GM20431 (cell line): ENCODE measurements around the gene ARHGAP4.

Source experiments
- in situ Hi-C: fragments of 300-500 bp; cut with MseI, MboI; formaldehyde crosslinking; loops from one replicate; pipeline ENCODE4 v1.15.0; 2020; ENCODE audit warnings: low sequenced_read_pairs; ENCODE audit not compliant: unreplicated experiment

The ARHGAP4 gene

DNA sequence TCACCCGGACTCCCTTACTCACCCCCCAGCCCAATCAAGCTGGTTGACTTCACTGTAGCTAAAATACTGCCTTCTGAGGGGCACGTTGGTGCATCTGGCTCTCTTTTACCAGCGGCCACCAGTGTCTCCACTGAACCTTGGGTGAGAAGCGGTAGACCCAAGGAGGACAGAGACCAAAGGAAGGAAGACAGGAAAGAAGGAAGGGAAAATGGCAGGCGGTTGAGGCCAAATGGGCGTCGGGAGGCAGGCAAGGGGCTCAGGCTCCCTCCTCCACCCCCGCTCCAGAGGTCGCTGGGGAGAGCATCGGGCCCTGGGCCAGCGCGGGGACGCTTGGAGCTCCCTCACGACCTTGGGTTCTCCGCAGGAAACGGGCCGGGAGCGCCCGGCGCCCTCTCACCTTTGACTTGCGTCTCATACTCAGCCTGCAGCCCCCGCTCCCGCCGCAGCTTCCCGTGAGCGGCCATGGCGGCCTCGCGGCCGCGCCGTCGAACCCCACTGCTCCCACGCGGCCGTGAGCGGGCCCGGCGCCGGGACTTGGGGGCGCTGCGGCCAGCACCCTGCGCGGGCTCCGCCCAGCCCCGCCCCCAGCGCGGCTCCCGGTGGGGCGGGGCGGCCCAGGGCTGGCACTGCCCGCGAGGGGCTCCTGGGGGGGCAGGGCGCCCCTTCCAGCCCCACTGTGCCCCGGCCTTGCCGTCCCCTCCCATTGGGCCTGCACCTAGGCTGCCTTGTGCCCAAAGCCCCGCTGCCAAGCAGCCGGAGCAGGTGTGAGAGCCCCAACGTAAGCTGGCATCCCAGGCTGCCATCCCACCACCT, at the start of gene ARHGAP4:
TSS of gene ARHGAP4 (minus strand) at position 526 of the 813 bp plus-strand sequence. CDS start at position 464, 62 bp downstream.
- in situ Hi-C loops, result no loop called here

DNA sequence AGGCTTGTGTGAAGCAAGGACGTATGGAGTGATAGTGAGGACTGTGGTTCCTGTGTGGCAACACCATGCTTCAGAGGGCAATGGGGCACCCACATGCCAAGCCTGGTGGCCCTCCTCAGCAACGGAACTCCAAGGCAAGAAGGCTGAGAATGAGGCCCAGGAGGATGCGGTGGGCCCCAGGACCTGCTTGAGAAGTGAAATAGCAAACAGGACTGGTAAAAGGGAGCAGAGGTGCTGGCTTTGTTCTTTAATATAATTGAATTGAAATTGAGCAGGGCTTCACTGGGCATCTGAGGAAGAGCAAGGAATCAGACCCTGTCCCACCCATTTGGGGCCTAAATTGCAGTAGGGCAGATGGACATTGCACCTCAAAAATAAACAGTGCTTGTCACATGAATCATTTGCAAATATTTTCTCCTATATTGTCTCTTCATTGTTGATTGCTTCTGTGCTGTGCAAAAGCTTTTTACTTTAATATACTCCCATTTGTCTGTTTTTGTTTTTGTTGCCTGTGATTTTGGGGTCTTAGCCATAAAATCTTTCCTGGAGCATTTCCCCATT, 48.7 kb upstream of the ARHGAP4 start:
- in situ Hi-C loops, result no loop called here

DNA sequence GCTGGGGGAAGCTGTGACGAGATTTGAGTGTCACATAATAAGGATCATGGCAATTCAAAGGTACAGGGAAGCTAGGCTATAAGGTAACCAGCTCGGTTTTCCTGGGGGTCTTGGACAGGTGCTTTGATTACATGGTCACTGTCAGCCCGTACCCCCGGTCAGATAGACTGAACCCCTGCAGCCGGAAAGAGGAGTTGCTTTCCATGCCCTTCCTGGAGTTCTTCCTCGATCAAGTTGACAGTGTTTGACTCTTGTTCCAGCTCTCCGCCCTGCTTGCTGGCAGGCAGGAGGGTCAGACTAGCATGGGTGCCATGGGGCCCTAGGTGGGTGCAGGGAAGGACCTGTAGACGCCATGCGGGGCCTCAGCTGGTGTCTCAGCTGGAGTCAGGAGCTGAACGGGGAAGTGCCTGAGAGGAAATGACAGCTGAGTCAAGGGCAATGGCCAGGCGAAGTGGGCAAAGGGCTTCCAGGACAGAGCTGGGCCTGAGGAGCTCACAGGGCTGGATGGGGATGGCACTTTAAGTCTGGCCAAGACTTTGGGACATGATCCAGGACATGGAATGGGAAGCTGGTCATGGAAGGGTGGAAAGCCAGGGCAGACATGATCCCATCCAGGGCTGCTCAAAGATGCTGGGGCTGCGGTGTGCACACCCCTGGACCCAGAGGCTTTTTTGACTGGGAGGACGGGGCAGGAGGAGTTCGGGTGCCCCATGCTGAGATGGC, 48.1 kb upstream of the ARHGAP4 start:
- in situ Hi-C loops, result no loop called here

- in situ Hi-C loops, result no loop called here
Observed at GRCh38 chrX:153973127-153974002, 47.3 kb upstream of the ARHGAP4 start.

- in situ Hi-C loops, result no loop called here
Observed at GRCh38 chrX:153972368-153973126, 46.5 kb upstream of the ARHGAP4 start, which contains the start of gene TMEM187. TSS of gene TMEM187 (plus strand) at chrX:153972754. CDS start at chrX:153982063, 9,309 bp downstream.

- in situ Hi-C loops, result no loop called here
Observed at GRCh38 chrX:153971450-153972367, 45.6 kb upstream of the ARHGAP4 start, which contains the start of gene HCFC1. TSS of gene HCFC1 (minus strand) at chrX:153971818. CDS start at chrX:153970840, 978 bp downstream.

DNA sequence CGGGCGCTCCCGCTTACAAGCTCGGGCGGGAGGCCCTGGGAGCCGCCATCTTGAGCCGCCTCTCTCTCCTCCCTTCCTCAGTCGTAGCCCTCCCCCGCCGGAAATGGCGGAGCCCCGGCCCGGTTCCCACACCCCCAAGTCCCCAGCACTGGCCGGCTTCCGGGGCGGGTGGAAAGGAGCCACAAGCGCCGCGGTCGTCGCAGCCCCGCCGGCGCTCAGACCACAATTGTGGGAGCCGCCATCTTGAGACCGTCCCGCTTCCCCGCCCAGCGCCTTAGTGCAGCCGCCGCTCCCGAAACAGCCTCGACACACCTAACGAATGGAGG, 45.0 kb upstream of the ARHGAP4 start:
- in situ Hi-C loops, result no loop called here

DNA sequence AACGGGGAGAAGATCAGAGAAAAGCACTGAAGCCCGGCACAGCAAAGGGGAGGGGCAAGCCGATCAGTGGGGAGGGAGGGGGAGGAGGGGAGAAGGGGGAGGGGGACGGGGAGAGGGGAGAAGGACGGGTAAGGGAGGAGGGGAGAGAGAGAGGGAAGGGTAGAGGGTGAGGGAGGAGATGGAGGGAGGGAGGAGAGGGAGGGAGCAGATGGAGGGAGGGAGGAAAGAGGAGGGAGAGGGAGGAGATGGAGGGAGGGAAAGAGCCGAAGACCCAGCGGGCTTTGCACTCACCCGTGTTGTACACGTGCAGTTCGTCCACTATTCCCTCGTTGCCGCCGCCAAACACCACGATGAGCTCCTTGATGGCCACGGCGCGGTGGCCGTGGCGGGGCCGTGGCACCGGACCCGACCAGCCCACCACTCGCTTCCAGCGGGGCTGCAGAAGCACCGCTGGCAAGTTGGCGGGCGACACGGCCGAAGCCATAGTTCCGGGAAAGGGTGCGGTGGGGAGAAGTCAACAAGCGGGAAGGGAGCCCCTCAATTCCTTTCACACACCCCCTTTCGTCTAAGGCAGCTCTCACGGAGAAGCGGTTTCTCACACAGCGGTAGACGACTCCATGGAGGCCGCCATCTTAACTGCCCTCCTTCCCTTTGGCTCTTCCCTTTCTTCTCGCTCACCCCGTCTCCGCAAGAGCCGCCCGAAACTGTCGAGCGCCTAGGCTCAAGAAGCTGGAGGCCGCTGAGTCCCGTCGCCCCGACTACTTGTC, 44.5 kb upstream of the ARHGAP4 start:
- in situ Hi-C loops, result no loop called here

DNA sequence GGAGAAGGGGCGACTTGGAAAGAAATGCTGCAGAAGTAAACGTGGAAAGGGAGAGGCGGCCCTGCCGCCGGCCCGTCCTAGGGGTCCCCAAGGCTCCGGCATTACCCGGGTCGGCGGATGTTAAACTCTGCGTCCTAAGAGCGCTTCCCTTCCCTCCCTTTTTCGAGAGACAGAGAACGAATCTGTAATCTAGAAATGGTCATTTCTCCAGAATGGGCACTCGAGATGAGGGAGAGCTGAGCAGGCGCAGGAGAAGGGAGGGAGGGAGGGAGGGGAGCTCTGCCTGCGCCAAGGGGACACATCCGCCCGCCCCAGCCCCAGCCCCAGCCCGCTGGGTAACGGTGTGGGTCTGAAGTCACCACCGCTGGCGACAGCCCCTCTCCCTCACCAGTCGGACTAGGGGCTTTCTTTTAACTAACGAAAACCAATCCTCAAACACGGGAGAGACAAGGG, 43.9 kb upstream of the ARHGAP4 start:
- in situ Hi-C loops, result no loop called here

DNA sequence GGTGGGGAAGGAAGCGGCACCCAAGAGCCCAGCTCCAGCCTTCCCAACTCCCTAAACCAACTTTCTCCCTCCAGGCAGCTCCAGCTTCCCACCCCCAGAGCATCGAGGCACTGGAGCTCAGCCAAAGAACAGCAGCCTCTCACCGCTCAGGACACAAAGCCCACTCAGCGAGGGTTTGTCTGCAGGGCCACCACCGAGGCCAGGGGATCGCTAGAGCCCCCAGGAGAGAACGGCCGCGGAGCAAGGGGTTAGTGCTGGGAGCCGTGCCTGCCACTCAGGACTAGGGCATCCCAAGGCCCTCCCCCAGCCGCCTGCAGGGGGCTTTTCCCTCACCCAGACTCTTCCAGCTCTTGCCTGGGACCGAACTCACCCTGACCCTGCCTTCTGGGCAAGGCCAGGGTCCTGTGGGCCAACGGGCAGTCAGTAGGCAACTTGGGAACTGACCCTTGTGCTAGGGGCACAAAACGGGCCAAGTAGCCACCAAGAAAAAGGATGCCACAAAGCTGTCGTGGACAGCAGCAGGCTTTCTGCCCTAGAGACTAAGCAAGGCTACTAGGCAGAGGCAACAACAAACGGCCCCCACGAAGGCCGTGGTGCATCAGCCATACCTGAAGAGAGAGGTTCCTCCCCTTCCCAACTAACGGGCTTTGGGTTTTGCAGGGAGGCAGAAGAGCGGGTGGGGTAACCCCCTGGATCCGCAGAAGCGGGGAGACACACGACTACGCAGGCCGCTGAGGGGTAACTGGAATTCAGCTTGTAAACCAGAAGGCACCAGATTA, 43.2 kb upstream of the ARHGAP4 start:
- in situ Hi-C loops, result no loop called here

DNA sequence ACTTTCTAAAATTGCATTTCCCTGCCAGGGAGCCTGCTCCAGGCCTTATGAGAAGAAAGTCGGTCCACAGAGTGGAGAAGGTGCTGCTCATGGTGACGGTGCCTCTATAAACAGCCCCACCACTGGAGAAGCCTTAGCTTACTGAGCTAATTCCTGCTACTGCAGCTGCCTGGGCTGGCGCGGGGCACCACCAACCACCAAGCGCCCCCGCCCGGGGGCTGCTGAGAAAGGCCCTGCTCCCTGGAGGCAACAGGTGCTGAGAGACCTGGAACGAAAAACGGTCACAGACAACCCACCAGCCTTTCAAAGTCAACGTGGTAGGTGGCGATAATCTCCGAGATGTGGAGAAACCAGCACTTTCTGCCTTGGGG, 42.7 kb upstream of the ARHGAP4 start:
- in situ Hi-C loops, result no loop called here

DNA sequence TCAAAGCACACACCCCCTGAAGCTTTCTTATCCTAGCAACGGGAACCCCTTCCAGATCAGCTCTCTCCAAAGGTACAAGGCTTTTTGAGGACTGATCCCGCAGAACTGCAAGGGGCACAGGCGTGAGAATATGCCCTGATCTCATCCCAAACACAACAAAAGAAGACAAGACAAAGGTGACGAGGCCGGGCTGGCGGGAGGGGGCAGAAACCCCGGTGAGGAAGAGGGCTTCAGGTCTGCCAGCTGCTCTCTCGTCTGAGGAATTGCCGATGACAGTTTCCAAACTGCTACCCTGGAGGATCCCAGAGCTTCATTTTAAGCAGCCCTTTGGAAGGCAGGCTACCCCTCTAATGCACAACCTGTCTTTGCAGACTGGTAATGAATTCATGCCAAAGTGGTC, 42.2 kb upstream of the ARHGAP4 start:
- in situ Hi-C loops, result no loop called here

GRCh38 chrX:153967536-153968224, 41.6 kb upstream of the ARHGAP4 start:
- in situ Hi-C loops, result no loop called here

DNA sequence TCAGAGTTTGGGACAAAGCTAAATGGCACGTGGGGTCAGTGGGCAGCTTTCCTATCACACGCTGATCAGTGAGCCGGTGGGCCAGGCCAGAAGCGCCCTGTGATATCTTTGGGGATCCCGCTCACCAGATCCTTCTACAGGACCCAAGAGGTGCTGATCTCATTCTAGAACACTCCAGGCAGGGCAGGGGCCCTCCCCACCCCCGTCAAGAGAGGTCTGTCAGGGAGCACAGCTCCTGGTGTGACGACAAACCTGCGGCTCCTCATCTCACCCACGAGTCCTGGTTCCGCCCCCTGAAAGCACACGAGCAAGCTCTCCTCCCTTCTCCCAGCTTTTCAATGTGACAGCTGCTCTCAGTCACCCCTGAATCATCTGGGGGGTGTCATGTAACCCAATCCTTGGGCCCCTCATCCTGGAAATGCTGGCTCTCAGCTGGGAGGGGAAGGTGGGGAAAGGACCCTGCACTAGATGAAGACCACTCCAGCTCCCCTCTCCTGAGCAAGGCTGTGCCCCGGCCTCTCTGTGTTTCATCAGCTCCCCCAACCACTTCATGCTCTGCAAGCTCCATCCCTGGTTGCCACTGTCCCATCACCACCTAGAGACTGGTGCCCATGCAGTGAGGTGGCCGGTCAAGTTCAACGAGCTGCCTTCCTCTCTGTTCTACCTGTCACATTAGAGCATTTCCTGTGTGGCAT, 40.9 kb upstream of the ARHGAP4 start:
- in situ Hi-C loops, result no loop called here

- in situ Hi-C loops, result no loop called here
Observed at GRCh38 chrX:153966283-153966688, 40.2 kb upstream of the ARHGAP4 start.

GRCh38 chrX:153965406-153965805, 39.3 kb upstream of the ARHGAP4 start:
- in situ Hi-C loops, result no loop called here
